PC-3 (cell line): ENCODE data around the gene XYLT2.

ENCODE experiments used
- CTCF ChIP-seq: fragments of 300-600 bp; sonication (generic); conservative IDR thresholded peaks from 2 replicates; pipeline ENCODE4 v1.5.1; 2017; ENCODE audit warnings: antibody characterized with exemption, low read depth, mild to moderate bottlenecking, low read length
- EZH2 ChIP-seq: fragments of 300-600 bp; sonication (generic); IDR thresholded peaks from one replicate; pipeline ENCODE4 v1.6.1; 2017; ENCODE audit warnings: antibody characterized with exemption, mild to moderate bottlenecking, low read length; ENCODE audit not compliant: unreplicated experiment
- EZH2phosphoT487 ChIP-seq: fragments of 300-600 bp; sonication (generic); IDR thresholded peaks from 2 replicates; pipeline ENCODE4 v1.6.1; 2018; ENCODE audit warnings: mild to moderate bottlenecking, antibody characterized with exemption, low read length, borderline replicate concordance

GRCh38 chr17:50339381-50339780, 6.5 kb upstream of the XYLT2 start:
- TF ChIP-seq CTCF (no peak), EZH2phosphoT487 (no peak), EZH2 (no peak)
